HL-60/S4 treated with retinoic acid at 250 ng/mL for 4 days and 3 days (cell line): ENCODE results near the gene GLIPR1.

Experiments used
- in situ Hi-C: fragments of 300-500 bp; cut with MboI; formaldehyde crosslinking; loops from 2 replicates; pipeline ENCODE4 v1.7.0; 2022; ENCODE audit warnings: low sequenced_read_pairs

Gene GLIPR1

GRCh38 chr12:75551477-75551876, 70.9 kb downstream of the GLIPR1 start:
- in situ Hi-C loops = no loop called here

GRCh38 chr12:75553398-75553797, 72.8 kb downstream of the GLIPR1 start:
- in situ Hi-C loops = no loop called here
